Stimulated activated CD8-positive, alpha-beta memory T cell treated with anti-CD3 and anti-CD28 coated beads, Interleukin-4, amount 100 ng/mL, for 24 hours (primary cell): ENCODE measurements around the gene CACNG6.

Source experiments
- DNase-seq: peaks from one replicate; pipeline ENCODE4 v3.0.0-alpha.2; 2020; ENCODE audit warnings: low read depth

CACNG6 gene

DNA sequence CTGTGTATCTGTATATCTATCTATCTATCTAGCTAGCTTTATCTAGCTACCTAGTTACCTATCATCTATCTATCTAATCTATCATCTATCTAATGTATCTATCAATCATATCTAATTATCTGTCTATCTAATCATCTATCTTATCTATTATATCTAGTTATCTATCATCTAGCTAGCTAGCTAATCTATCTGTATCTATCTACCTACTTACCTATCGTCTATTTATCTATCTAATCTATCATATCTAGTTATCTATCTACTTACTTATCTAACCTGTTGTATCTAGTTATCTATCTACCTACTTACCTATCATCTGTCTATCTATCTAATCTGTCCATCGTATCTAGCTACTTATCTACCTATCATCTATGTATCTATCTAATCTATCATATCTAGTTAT lies 54.3 kb downstream of the CACNG6 start:
- no peak for DNase-seq

GRCh38 chr19:54047616-54048015 lies 56.2 kb downstream of the CACNG6 start:
- DNase-seq = no peak
